ENCODE measurements around the gene TRABD2A.

The TRABD2A gene

GRCh38 chr2:84849271-84849952 is 31.5 kb downstream of the TRABD2A start:
- DNase-seq (ENCODE audit: low read depth), result no peak
- H3K4me3 ChIP-seq (ENCODE audit: low read depth, low read length), result no peak overlapping the region
- no peak for TF ChIP-seq CTCF (conservative IDR thresholded peaks at IDR 0.05; ENCODE audit: low read depth, low read length)

- H3K4me3 ChIP-seq (ENCODE audit: low read depth, low read length), result no peak overlapping the region
- peak; percentile 47 for DNase-seq (ENCODE audit: low read depth)
These were observed 33.4 kb downstream of the TRABD2A start for GRCh38 chr2:84847326-84848050.

GRCh38 chr2:84846741-84847142 is 34.1 kb downstream of the TRABD2A start:
- DNase-seq (ENCODE audit: low read depth), result no peak
- H3K4me3 ChIP-seq (ENCODE audit: low read depth, low read length), result no peak overlapping the region
- TF ChIP-seq CTCF (conservative IDR thresholded peaks at IDR 0.05; ENCODE audit: low read depth, low read length), result no peak

More at GRCh38 chr2:84847326-84848050, 33.4 kb downstream of the TRABD2A start:
- no peak for TF ChIP-seq CTCF (conservative IDR thresholded peaks at IDR 0.05; ENCODE audit: low read depth, low read length)

GRCh38 chr2:84846041-84846663 is 34.7 kb downstream of the TRABD2A start:
- no peak for TF ChIP-seq CTCF (conservative IDR thresholded peaks at IDR 0.05; ENCODE audit: low read depth, low read length)
- H3K4me3 ChIP-seq (ENCODE audit: low read depth, low read length), result no peak overlapping the region
- DNase-seq (ENCODE audit: low read depth), result peak; percentile 72

- H3K4me3 ChIP-seq (ENCODE audit: low read depth, low read length), result no peak overlapping the region
- no peak for TF ChIP-seq CTCF (conservative IDR thresholded peaks at IDR 0.05; ENCODE audit: low read depth, low read length)
- DNase-seq (ENCODE audit: low read depth), result no peak
These were observed 36.7 kb downstream of the TRABD2A start for GRCh38 chr2:84844141-84844540.

- H3K4me3 ChIP-seq (ENCODE audit: low read depth, low read length), result no peak overlapping the region
- TF ChIP-seq CTCF (conservative IDR thresholded peaks at IDR 0.05; ENCODE audit: low read depth, low read length), result no peak
- no peak for DNase-seq (ENCODE audit: low read depth)
These were observed 39.3 kb downstream of the TRABD2A start for GRCh38 chr2:84841577-84841976.

Data from choroid plexus epithelial cell (primary cell).